HL-60/S4 treated with retinoic acid at 250 ng/mL for 4 days and 3 days (cell line): ENCODE results near the gene LAD1.

Source experiments
- in situ Hi-C: fragments of 300-500 bp; cut with MboI; formaldehyde crosslinking; loops from 2 replicates; pipeline ENCODE4 v1.7.0; 2022; ENCODE audit warnings: low sequenced_read_pairs

LAD1 gene

DNA sequence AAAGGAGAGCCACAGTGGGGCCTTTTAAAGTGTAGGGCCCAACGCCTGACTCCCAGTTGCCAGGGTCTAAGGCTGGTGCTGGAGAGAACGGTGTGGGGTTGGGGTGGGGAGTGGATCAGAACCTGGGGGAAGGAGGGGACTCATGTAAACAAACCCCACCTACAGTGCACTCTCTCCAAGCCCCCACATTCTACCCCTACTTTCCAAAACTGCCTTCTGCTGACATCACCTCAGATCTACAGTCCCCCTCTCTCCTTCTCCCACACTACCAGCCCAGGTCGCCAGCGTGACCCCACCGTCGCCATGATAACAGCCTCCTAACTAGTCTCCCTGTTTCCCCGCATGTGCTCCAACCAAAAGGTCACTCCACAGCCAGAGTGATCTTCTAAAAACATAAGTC lies 48.2 kb downstream of the LAD1 start:
- in situ Hi-C loops, result no loop called here

DNA sequence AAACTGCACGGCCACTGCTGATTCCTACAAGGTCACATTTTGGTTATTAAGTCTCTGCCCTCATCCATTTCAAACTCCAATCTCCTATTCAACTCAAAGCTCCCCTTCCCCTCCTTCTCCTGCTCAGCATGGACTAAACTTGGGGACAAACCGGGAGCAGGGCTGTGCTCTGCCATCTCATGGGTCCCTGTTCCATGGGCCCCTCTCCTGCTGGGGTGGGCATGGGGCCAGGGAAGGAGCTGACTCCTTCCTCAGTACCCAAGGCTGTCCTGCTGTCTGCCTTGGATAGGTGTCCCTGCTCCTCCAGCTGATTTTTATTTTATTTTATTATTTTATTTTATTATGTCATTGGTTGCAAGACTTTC lies 48.8 kb downstream of the LAD1 start:
- in situ Hi-C loops, result no loop called here

- in situ Hi-C loops, result no loop called here
These were observed 50.0 kb downstream of the LAD1 start for GRCh38 chr1:201349092-201349491.

GRCh38 chr1:201348211-201348566 lies 50.9 kb downstream of the LAD1 start:
- in situ Hi-C loops, result no loop called here

GRCh38 chr1:201347498-201348210 lies 51.5 kb downstream of the LAD1 start:
- in situ Hi-C loops, result no loop called here

- in situ Hi-C loops, result no loop called here
These were observed 52.1 kb downstream of the LAD1 start for GRCh38 chr1:201346987-201347386.

GRCh38 chr1:201346337-201346939 lies 52.7 kb downstream of the LAD1 start:
- in situ Hi-C loops, result no loop called here

DNA sequence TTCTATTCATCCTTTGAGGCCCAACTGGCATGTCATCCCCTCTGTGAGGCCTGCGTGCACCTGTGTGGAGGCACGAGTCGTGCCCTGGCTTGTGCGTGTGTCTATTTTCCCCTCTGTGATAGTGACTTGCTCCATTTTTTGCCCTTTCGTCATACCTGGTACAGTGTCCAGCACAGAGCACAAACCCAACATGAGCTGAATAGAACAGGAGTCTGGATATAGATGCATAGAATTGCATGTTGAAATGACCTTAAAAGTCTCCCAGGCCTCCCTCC lies 54.1 kb downstream of the LAD1 start:
- in situ Hi-C loops, result no loop called here

GRCh38 chr1:201344206-201345080 lies 54.7 kb downstream of the LAD1 start:
- in situ Hi-C loops, result no loop called here

- in situ Hi-C loops, result no loop called here
These were observed 57.7 kb downstream of the LAD1 start for GRCh38 chr1:201341377-201341776.

GRCh38 chr1:201336711-201337450 lies 62.2 kb downstream of the LAD1 start:
- in situ Hi-C loops, result no loop called here

- in situ Hi-C loops, result no loop called here
These were observed 63.2 kb downstream of the LAD1 start for GRCh38 chr1:201335901-201336300.

- in situ Hi-C loops, result no loop called here
These were observed 63.8 kb downstream of the LAD1 start for GRCh38 chr1:201335174-201335870.

- in situ Hi-C loops, result no loop called here
These were observed 64.6 kb downstream of the LAD1 start for GRCh38 chr1:201334325-201335173.

DNA sequence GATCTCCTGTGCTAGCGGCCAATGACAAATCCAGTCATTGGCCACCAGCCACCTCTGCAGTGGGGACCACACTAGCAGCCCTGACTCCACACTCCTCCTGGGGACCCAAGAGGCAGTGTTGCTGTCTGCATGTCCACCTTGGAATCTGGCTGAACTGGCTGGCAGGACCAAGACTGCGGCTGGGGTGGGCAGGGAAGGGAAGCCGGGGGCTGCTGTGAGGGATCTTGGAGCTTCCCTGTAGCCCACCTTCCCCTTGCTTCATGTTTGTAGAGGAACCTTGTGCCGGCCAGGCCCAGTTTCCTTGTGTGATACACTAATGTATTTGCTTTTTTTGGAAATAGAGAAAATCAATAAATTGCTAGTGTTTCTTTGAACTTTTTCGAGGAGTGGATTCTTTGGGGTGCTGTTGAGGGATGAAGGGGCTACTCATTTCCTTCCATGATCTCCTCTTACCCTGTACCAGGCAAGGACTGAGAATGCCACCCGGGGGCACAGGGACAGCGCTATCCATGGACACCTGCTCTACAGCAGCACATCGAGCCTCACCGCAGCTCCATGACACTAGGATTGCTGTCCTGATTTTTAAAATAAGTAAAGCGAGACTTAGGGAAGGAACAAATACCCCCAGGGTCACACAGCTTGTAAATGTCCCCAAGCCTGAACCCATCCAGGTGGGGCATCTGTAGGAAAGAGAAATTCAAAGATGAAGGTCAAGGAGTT lies 66.3 kb downstream of the LAD1 start:
- in situ Hi-C loops, result no loop called here

DNA sequence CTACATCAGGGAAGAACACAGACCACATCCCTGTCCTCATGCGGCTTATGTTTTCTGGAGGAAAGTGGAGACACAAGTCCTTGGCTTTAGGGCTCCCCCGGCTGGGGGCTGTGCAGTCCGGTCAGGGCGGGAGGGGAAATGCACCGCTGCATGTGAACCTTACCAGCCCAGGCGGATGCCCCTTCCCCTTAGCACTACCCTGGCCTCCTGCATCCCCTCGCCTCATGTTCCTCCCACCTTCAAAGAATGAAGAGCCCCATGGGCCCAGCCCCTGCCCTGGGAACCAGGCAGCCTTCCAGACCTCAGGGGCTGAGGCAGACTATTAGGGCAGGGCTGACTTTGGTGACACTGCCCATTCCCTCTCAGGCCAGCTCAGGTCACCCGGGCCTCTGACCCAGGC lies 67.1 kb downstream of the LAD1 start:
- in situ Hi-C loops, result no loop called here

DNA sequence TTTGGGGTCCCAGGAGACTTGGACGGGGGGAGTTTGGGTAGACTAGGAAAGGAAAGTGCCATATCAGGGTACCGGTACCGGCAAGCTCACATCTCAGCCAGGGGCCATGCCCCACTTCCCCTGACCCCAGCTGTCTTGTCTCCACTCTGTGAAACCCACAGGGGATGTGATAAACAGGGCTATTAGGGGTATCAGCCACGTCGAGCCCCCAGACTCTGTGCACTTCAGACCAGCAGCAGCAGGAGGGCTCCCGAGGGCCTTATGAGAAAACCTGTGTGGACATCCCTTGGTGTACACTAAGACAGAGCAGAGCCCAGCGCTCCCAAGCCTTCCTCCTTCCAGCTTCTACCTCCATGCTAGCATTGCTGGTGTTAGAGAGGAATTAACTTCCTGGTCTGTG lies 68.0 kb downstream of the LAD1 start:
- in situ Hi-C loops, result no loop called here
